ENCODE results near the gene PSMF1.
"Not testable (repeated sequence)": the region's sequence is repeated elsewhere in the genome, so short reads cannot be mapped to it uniquely, and the experiment has no call there.

The PSMF1 gene

DNA sequence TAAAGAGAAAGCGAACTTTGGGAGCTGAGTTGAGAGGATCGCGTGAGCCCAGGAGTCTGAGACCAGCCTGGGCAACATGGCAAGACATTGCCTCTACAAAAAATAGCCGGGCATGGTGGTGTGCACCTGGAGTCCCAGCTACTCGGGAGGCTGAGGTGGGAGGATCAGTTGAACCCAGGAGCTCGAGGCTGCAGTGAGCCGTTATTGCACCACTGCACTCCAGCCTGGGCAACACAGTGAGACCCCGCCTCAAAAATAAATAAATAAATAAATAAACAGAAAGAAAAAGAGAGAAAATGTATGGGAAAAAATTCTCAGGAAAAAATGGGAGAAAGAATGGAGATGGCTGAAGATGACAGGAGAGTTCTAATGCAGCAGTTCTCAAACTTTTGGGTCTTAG lies 87.4 kb downstream of the PSMF1 start:
- H3K27me3 Mint-ChIP-seq = no peaks in the 10 kb centered on the region
- H3K9me3 Mint-ChIP-seq = no peaks in the 10 kb centered on the region
- H3K4me3 Mint-ChIP-seq = no peak overlapping the region
- no peaks in the 10 kb centered on the region for H3K36me3 Mint-ChIP-seq
- no peak overlapping the region for H3K27ac Mint-ChIP-seq
- no peaks in the 10 kb centered on the region for H3K4me1 Mint-ChIP-seq

- no peak overlapping the region for H3K27ac Mint-ChIP-seq
- H3K27me3 Mint-ChIP-seq = no peaks in the 10 kb centered on the region
- H3K9me3 Mint-ChIP-seq = no peaks in the 10 kb centered on the region
- no peaks in the 10 kb centered on the region for H3K4me1 Mint-ChIP-seq
- H3K36me3 Mint-ChIP-seq = no peaks in the 10 kb centered on the region
- no peak overlapping the region for H3K4me3 Mint-ChIP-seq
Measured at GRCh38 chr20:1206366-1207148, 88.2 kb downstream of the PSMF1 start.

DNA sequence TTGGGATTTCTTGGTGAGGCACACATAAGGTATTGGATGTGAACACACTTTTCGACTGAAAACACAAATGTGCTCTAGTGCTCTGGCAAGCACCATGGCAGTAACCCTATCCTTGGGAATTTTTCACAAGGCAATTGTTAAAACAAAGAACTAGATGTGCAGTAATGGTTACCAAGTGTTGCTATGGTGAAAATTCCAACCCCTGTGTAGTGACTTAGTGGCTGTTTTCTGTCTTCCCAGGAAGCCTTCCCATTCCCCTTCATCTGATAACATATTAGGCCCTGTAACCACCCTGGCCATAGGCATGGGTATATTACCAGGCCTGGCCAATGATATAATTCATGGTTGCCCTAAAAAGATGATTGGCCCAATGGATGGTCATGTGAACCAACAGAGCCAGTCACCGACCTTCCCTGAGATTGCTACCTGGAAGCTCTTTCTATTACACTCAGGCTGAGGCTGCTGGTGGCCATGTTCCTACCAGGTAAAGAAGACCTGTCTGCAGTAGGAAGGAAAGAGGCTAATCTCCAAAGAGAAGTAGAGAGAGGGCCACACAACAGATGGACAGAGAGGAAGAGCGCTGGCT lies 89.0 kb downstream of the PSMF1 start:
- H3K4me3 Mint-ChIP-seq = no peak overlapping the region
- H3K9me3 Mint-ChIP-seq = no peaks in the 10 kb centered on the region
- no peaks in the 10 kb centered on the region for H3K36me3 Mint-ChIP-seq
- no peaks in the 10 kb centered on the region for H3K4me1 Mint-ChIP-seq
- H3K27me3 Mint-ChIP-seq = no peaks in the 10 kb centered on the region
- no peak overlapping the region for H3K27ac Mint-ChIP-seq

DNA sequence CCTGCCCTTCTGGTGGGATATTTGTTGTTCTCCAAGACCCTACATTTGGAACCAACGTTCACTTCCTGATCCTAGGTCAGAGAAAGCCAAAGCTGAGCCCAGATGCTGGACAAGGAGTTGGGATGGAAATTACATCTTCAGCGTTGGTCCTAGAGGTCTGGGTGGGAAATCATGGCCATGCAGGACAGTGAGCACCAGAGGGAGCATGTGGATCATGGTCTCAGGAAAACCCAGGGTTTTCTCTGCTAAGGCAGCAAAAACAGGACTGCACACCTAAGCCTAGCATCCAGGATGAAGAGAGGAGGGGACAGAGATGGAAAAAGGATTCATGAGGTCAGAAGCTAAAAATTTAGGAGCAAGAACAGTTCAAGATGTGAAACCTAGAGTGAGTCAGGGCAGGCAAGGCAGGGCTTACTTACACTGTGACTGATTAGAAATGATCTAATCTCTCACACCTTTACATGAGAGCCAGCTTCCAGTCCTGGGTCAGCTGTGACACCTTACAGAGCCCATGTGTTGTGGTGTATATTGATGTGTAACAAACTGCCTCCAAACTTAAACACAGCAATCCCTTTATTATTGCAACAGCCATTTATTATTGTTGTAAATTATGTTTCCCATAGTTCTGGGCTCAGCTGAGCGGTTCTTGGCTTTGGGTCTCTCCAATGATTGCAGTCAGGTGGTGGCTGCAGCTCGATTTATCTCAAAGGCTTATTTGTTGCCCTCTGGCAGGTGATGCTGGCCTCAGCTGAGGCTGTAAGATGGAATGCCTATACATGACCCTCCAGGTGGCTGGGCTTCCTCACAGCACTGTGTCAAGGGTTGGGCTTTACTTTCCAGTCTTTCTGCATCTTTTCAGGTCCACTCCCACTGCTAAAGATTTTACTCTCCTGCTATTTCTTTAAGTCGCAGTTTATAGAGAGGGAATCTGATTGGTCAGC lies 91.3 kb downstream of the PSMF1 start:
- H3K36me3 Mint-ChIP-seq = no peaks in the 10 kb centered on the region
- no peak overlapping the region for H3K4me3 Mint-ChIP-seq
- H3K27me3 Mint-ChIP-seq = no peaks in the 10 kb centered on the region
- H3K9me3 Mint-ChIP-seq = no peaks in the 10 kb centered on the region
- H3K4me1 Mint-ChIP-seq = peaks cover 7% of the 10 kb centered on the region
- H3K27ac Mint-ChIP-seq = no peak overlapping the region

DNA sequence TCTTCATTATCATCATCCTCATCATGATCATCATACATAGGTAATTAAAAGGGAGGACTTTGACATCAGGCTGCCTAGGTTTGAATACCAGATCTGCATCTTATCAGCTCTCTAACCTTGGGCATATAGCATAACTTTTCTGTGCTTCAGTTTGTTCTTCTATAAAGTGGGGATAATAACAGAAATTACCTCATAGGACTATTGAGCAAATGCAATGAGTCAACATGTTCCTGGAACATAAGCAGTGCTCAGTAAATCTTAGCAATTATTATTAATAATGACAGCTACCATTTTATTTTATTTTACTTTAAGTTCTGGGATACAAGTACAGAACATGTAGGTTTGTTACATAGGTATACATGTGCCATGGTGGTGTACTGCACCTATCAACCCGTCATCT lies 92.1 kb downstream of the PSMF1 start:
- H3K36me3 Mint-ChIP-seq = no peaks in the 10 kb centered on the region
- H3K4me3 Mint-ChIP-seq = no peak overlapping the region
- no peaks in the 10 kb centered on the region for H3K27me3 Mint-ChIP-seq
- no peaks in the 10 kb centered on the region for H3K9me3 Mint-ChIP-seq
- H3K4me1 Mint-ChIP-seq = peaks cover 15% of the 10 kb centered on the region
- no peak overlapping the region for H3K27ac Mint-ChIP-seq

DNA sequence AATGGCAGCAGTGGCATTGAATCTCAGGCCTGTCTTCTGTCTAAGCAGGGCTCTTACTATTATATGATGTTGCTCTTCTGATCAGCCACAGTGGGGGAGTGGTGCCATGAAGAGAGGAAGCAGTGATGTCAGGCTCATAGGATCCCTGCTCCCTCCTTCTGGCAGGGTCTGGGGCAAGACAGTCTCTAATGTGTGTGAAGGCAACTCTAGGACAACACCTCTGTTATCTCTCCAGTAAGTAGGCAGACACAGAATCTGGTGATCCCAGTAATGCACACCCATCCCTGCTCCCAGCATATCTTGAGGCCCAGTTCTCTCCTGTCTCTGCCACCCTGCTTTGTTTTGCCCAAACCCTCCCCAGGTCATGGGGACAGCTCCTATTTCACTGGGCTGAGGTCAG lies 93.6 kb downstream of the PSMF1 start:
- peaks cover 29% of the 10 kb centered on the region for H3K4me1 Mint-ChIP-seq
- H3K9me3 Mint-ChIP-seq = no peaks in the 10 kb centered on the region
- H3K36me3 Mint-ChIP-seq = no peaks in the 10 kb centered on the region
- H3K27ac Mint-ChIP-seq = no peak overlapping the region
- H3K27me3 Mint-ChIP-seq = no peaks in the 10 kb centered on the region
- H3K4me3 Mint-ChIP-seq = no peak overlapping the region

DNA sequence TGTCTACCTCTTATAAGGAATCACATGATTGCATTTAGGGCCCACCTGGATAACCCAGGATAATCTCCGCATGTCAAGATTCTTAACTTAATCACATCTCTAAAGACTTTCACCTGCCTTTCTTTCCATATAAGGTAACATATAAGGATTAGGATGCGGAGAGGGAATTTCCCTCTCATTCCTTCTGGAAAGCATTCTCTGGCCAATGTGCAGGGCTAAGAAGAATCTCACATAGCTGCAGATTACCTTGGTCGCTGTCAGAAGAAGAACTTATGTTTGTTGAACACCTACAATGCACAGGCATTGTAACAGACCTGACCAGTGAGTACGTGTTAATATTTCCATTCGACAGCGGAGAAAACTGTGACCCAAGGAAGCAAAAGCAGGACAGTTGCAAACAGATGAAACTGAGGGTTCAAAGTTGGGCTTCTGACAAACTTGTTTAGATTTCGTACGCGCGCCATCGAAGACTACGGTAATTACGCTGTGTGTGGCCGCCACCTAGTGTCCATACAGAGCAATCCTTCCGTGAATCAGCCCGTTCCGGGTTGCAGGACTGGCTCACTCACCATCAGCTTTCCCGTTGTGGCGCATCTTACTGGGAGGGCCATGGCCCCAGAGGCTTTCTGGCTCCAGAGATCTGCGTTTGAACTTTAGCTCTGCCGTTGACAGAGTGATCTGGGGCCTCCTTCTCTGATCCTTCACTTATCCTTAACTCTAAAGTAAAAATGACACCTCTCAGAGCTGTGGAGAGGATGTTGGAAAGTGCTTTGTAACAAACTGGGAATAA lies 94.4 kb downstream of the PSMF1 start:
- no peaks in the 10 kb centered on the region for H3K36me3 Mint-ChIP-seq
- H3K4me3 Mint-ChIP-seq = no peak overlapping the region
- H3K9me3 Mint-ChIP-seq = no peaks in the 10 kb centered on the region
- H3K27me3 Mint-ChIP-seq = no peaks in the 10 kb centered on the region
- no peak overlapping the region for H3K27ac Mint-ChIP-seq
- peaks cover 37% of the 10 kb centered on the region for H3K4me1 Mint-ChIP-seq

GRCh38 chr20:1214838-1215261 lies 96.4 kb downstream of the PSMF1 start:
- Mint-ChIP-seq H3K36me3 (no peaks in the 10 kb centered on the region), H3K27me3 (no peaks in the 10 kb centered on the region), H3K4me1 (peaks cover 41% of the 10 kb centered on the region), H3K27ac (peak overlapping the region; percentile 84), H3K9me3 (no peaks in the 10 kb centered on the region), H3K4me3 (no peak overlapping the region)

GRCh38 chr20:1215386-1216170 lies 97.2 kb downstream of the PSMF1 start:
- Mint-ChIP-seq H3K9me3 (no peaks in the 10 kb centered on the region), H3K27ac (peak overlapping the region; percentile 84), H3K36me3 (no peaks in the 10 kb centered on the region), H3K27me3 (no peaks in the 10 kb centered on the region), H3K4me1 (peaks cover 41% of the 10 kb centered on the region), H3K4me3 (peak overlapping the region; percentile 69)

GRCh38 chr20:1216527-1217427 lies 98.4 kb downstream of the PSMF1 start:
- peaks cover 41% of the 10 kb centered on the region for H3K4me1 Mint-ChIP-seq
- not testable (repeated sequence) for H3K27ac Mint-ChIP-seq, H3K27me3 Mint-ChIP-seq, H3K4me3 Mint-ChIP-seq, H3K9me3 Mint-ChIP-seq, H3K36me3 Mint-ChIP-seq

All from activated naive CD4-positive, alpha-beta T cell treated with anti-CD3 and anti-CD28 coated beads, Interleukin-2, amount 50 U/mL, for 24 hours (primary cell).